Trophoblast cell (in vitro differentiated cells and primary cell): ENCODE measurements around the gene ZNF695.
"Not testable (repeated sequence)": the region's sequence is repeated elsewhere in the genome, so short reads cannot be mapped to it uniquely, and the experiment has no call there.

ENCODE experiments used
- DNase-seq, 2 donors: peaks; one replicate each; pipeline ENCODE4 v3.0.0-alpha.2; 2016
- H2AFZ ChIP-seq: 2 replicates; pipeline ENCODE4 v1.6.1; 2013; ENCODE audit warnings: low read length, moderate library complexity, mild to moderate bottlenecking; ENCODE audit not compliant: insufficient read depth, poor library complexity
- H2AK5ac ChIP-seq: 2 replicates; pipeline ENCODE4 v1.6.1; 2013; ENCODE audit warnings: mild to moderate bottlenecking, low read length
- H2BK120ac ChIP-seq: 2 replicates; pipeline ENCODE4 v1.6.1; 2013; ENCODE audit warnings: low read length, mild to moderate bottlenecking, moderate library complexity; ENCODE audit not compliant: insufficient read depth, poor library complexity
- H2BK12ac ChIP-seq: 2 replicates; pipeline ENCODE4 v1.6.1; 2013; ENCODE audit warnings: mild to moderate bottlenecking, low read length, moderate library complexity
- H2BK5ac ChIP-seq: 2 replicates; pipeline ENCODE4 v1.6.1; 2013; ENCODE audit warnings: low read length, low read depth, moderate library complexity, mild to moderate bottlenecking; ENCODE audit not compliant: poor library complexity
- H3K14ac ChIP-seq: 2 replicates; pipeline ENCODE4 v1.6.1; 2013; ENCODE audit warnings: mild to moderate bottlenecking, low read length
- H3K18ac ChIP-seq: 2 replicates; pipeline ENCODE4 v1.6.1; 2013; ENCODE audit warnings: mild to moderate bottlenecking, low read length
- H3K23ac ChIP-seq: 2 replicates; pipeline ENCODE4 v1.6.1; 2013; ENCODE audit warnings: low read length
- H3K27ac ChIP-seq: 2 replicates; pipeline ENCODE4 v1.5.1; 2013; ENCODE audit warnings: low read depth, mild to moderate bottlenecking, inconsistent platforms, low read length, moderate library complexity
- H3K27me3 ChIP-seq: 2 replicates; pipeline ENCODE4 v1.6.1; 2013; ENCODE audit warnings: inconsistent platforms, mild to moderate bottlenecking, low read length, moderate library complexity; ENCODE audit not compliant: insufficient read depth
- H3K36me3 ChIP-seq, 2 experiments: 1 replicate in 1 of 2; 2 replicates in 1 of 2; pipeline ENCODE4 v1.6.1; 2013; ENCODE audit warnings: low read length in 2 of 2, mild to moderate bottlenecking in 2 of 2, moderate library complexity in 1 of 2; ENCODE audit not compliant: insufficient read depth in 2 of 2, control insufficient read depth in 1 of 2
- H3K4ac ChIP-seq: 2 replicates; pipeline ENCODE4 v1.6.1; 2013; ENCODE audit warnings: low read depth, mild to moderate bottlenecking, low read length, moderate library complexity
- H3K4me1 ChIP-seq, 2 experiments: 1 replicate in 1 of 2; 2 replicates in 1 of 2; pipeline ENCODE4 v1.6.1; 2013; ENCODE audit warnings: low read length in 2 of 2, mild to moderate bottlenecking in 2 of 2, moderate library complexity in 1 of 2; ENCODE audit not compliant: insufficient read depth in 2 of 2, control insufficient read depth in 1 of 2
- H3K4me2 ChIP-seq: 2 replicates; pipeline ENCODE4 v1.6.1; 2013; ENCODE audit warnings: inconsistent platforms, mild to moderate bottlenecking, low read length, moderate library complexity
- H3K4me3 ChIP-seq: 2 replicates; pipeline ENCODE4 v1.5.1; 2013; ENCODE audit warnings: mild to moderate bottlenecking, low read depth, low read length, inconsistent platforms
- H3K79me1 ChIP-seq: one replicate; pipeline ENCODE4 v1.6.1; 2013; ENCODE audit warnings: low read length
- H3K79me2 ChIP-seq: 2 replicates; pipeline ENCODE4 v1.6.1; 2013; ENCODE audit warnings: low read length, mild to moderate bottlenecking; ENCODE audit not compliant: control insufficient read depth, insufficient read depth, poor library complexity
- H3K9ac ChIP-seq: 2 replicates; pipeline ENCODE4 v1.6.1; 2013; ENCODE audit warnings: mild to moderate bottlenecking, low read length
- H3K9me3 ChIP-seq: 2 replicates; pipeline ENCODE4 v1.6.1; 2013; ENCODE audit warnings: low read depth, mild to moderate bottlenecking, control low read depth, inconsistent platforms, low read length; ENCODE audit not compliant: insufficient read depth
- H4K12ac ChIP-seq: 2 replicates; pipeline ENCODE4 v1.6.1; 2013; ENCODE audit warnings: low read depth, mild to moderate bottlenecking, low read length, moderate library complexity
- H4K8ac ChIP-seq: 2 replicates; pipeline ENCODE4 v1.6.1; 2013; ENCODE audit warnings: low read depth, mild to moderate bottlenecking, low read length, moderate library complexity
- H4K91ac ChIP-seq: one replicate; pipeline ENCODE4 v1.6.1; 2013; ENCODE audit warnings: low read depth, mild to moderate bottlenecking, low read length, moderate library complexity
- WGBS: extraction: QIAGEN DNeasy Blood & Tissue Kit; methylation state at CpG from one replicate; pipeline ENCODE4 v1.1.7; 2013; ENCODE audit warnings: missing lambda C conversion rate; ENCODE audit not compliant: insufficient read length, insufficient coverage; ENCODE audit errors: extremely low coverage; 5-methylcytosine and 5-hydroxymethylcytosine counted together

ZNF695 gene

DNA sequence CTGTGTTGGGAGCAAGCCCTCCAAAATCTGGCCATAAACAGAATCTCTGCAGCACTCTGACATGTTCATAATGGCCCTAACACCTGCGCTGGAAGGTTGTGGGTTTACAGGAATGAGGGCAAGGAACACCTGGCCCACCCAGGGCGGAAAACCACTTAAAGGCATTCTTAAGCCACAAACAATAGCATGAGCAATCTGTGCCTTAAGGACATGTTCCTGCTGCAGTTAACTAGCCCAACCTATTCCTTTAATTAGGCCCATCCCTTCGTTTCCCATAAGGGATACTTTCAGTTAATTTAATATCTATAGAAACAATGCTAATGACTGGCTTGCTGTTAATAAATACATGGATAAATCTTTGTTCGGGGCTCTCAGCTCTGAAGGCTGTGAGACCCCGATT, 16.8 kb upstream of the ZNF695 start:
- H3K79me2 ChIP-seq, H3K4me3 ChIP-seq, H3K4me2 ChIP-seq, H4K91ac ChIP-seq, H3K4me1 ChIP-seq, H2BK5ac ChIP-seq, H3K79me1 ChIP-seq, DNase-seq, H2AFZ ChIP-seq, H3K23ac ChIP-seq, H2BK120ac ChIP-seq, H2AK5ac ChIP-seq, H3K27me3 ChIP-seq, H3K4ac ChIP-seq, H3K36me3 ChIP-seq, H4K12ac ChIP-seq, H4K8ac ChIP-seq, H3K9me3 ChIP-seq, H3K18ac ChIP-seq, H2BK12ac ChIP-seq, H3K27ac ChIP-seq, H3K9ac ChIP-seq, H3K14ac ChIP-seq: not testable (repeated sequence)
- no CpG with 5 or more reads among the region's 5 CpGs for WGBS

DNA sequence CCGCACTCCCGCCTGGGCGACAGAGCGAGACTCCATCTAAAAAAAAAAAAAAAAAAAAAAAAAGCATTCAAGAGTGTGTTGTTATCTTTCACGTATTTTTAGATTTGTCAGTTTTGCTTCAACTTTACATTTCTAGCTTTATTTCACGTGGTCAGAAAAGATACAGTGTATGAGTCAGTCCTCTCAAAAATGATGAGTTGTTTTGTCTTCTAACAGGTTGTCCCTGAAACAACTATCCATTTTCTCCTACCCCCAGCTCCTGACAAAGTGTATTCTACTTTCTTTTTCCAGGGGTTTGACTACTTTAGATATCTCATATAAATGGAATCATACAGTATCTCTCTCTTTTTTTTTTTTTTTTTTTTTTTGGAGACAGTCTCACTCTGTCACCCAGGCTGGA, 5.5 kb upstream of the ZNF695 start:
- Histone ChIP-seq H3K4ac (no peak overlapping the region), H3K14ac (no peak overlapping the region), H3K4me3 (no peak overlapping the region), H3K9me3 (no peaks in the 10 kb centered on the region), H4K12ac (no peak overlapping the region), H2AK5ac (no peak overlapping the region), H3K36me3 (no peaks in the 10 kb centered on the region), H2AFZ (no peak overlapping the region), H3K27me3 (no peaks in the 10 kb centered on the region), H3K18ac (no peak overlapping the region), H2BK5ac (no peak overlapping the region), H3K4me1 (no peaks in the 10 kb centered on the region), H3K23ac (no peak overlapping the region), H3K4me2 (no peak overlapping the region), H2BK12ac (no peak overlapping the region), H4K91ac (no peak overlapping the region), H3K27ac (no peak overlapping the region), H4K8ac (no peak overlapping the region), H3K79me2 (no peaks in the 10 kb centered on the region), H3K79me1 (no peaks in the 10 kb centered on the region), H3K9ac (no peak overlapping the region), H2BK120ac (no peak overlapping the region)
- DNase-seq, result peak in 1 of 2 donors; percentile 8
- no CpG with 5 or more reads among the region's 6 CpGs for WGBS

DNA sequence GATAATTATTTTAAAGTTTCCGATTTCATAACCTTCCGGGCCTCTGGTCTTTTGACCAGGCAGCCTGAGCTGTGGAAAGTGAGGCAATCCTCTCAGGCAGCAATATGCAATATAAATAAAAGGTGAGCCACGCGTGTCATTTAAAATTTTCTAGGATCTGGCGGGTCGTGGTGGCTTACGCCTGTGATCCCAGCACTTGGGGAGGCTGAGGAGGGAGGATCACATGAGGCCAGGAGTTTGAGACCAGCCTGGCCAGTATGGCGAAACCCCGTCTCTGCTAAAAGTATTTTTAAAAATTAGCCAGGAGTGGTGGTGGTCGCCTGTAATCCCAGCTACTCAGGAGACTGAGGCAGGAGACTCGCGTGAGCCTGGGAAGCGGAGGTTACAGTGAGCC, 546 bp upstream of the ZNF695 start:
- Histone ChIP-seq H3K79me2 (peaks cover 10% of the 10 kb centered on the region), H4K8ac (peak overlapping the region; percentile 39), H3K27ac (no peak overlapping the region), H2BK120ac (no peak overlapping the region), H3K27me3 (no peaks in the 10 kb centered on the region), H4K12ac (no peak overlapping the region), H3K9ac (no peak overlapping the region), H3K79me1 (peaks cover 2% of the 10 kb centered on the region), H3K18ac (no peak overlapping the region), H3K9me3 (no peaks in the 10 kb centered on the region), H3K4me2 (peak overlapping the region; percentile 49), H2AK5ac (no peak overlapping the region), H3K23ac (no peak overlapping the region), H3K4ac (no peak overlapping the region), H3K4me1 (no peaks in the 10 kb centered on the region), H3K4me3 (no peak overlapping the region), H2BK12ac (no peak overlapping the region), H2AFZ (no peak overlapping the region), H3K36me3 (peaks cover 2 to 4% of the 10 kb centered on the region in 2 experiments), H2BK5ac (no peak overlapping the region), H3K14ac (no peak overlapping the region), H4K91ac (no peak overlapping the region)
- DNase-seq, result no peak
- no CpG with 5 or more reads among the region's 13 CpGs for whole genome bisulfite sequencing

DNA sequence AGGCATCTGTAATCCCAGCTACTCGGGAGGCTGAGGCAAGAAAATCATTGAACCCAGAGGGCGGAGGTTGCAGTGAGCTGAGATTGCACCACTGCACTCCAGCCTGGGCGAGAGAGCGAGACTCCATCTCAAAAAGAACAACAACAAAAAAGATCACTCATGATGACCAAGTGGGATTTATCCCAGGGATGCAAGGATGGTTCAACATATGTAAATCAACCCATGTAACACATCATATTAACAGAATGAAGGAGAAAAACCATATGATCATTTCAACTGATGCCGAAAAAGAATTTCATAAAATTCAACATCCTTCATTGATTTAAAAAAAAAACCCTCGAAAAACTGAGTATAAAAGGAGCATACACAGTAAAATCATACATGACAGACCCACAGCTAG, 3.8 kb downstream of the ZNF695 start:
- not testable (repeated sequence) for H2BK5ac ChIP-seq, H4K12ac ChIP-seq, H4K8ac ChIP-seq, H3K36me3 ChIP-seq, H3K27me3 ChIP-seq, H3K4me2 ChIP-seq, H3K4me3 ChIP-seq, H3K4ac ChIP-seq, H2BK12ac ChIP-seq, DNase-seq, H4K91ac ChIP-seq, H2BK120ac ChIP-seq, H3K9ac ChIP-seq, H3K79me1 ChIP-seq, H2AK5ac ChIP-seq, H3K14ac ChIP-seq, H2AFZ ChIP-seq, H3K9me3 ChIP-seq, H3K27ac ChIP-seq, H3K23ac ChIP-seq, H3K18ac ChIP-seq, H3K4me1 ChIP-seq
- peaks cover 13% of the 10 kb centered on the region for H3K79me2 ChIP-seq
- no CpG with 5 or more reads among the region's 6 CpGs for WGBS
